Measurements from ENCODE around the gene MTMR2.
A peak's percentile ranks its signal among the peaks of the same experiment; 100 is the strongest.

MTMR2 gene

DNA sequence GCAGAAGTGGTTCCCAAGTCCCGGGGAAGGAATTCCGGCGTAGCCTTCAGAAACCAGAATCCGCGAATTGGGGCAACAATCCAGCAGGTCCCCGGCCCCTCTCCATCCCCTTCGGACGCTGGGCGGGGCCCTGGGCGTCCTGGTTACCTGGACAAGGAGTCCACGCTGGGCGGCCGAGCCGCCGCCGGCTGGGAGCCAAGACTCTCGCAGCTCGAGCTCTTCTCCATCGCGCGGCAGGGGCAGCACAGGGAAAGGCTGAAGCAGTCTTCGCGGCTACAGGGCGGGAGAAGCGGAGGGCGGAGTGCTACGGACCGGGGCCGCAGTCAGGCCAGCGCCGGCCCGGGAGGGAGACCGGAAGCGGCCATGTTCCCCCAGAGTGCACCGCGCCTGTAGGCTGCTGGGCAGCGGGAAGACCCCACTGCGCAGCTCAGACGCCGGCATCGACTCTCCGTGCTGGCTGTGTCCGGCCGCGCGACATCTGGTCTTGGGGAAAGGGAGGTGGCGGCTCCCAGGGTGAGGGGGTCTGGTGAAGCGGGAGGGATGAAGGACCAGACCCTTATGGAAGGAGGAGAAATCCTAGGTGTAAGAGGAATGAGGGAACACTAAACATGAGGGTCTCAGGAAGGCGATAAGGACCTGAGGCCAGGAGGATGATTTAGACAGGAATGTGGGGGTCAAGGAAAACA is at the start of gene MTMR2:
MTMR2 (minus strand) TSS at position 380 of the 686 bp plus-strand sequence; CDS start at position 227, 153 bp downstream.
- DNase-seq (ENCODE audit: low read depth in 2 of 2), result peak; percentile 11 to 17

DNA sequence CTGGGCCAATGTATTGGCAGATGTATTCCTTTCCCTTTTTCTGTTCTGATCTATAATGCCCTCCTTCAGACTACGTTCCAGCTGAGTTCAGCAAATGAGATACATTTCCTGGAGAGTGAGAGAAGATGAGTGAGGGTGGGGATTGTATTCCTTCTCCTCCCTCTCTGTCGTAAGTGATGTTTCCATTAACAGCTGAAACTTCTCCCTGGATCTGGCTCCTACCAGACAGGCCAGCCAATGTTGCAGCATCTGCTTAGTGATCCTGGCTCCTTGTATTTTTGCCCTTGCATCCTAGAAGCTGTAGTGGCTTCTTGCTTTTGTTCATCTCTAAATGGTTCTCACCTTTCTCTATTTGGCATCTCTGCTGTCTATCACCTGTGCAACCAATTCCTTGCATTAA is 48.2 kb upstream of the MTMR2 start:
- no peak for DNase-seq (ENCODE audit: low read depth in 2 of 2)

DNA sequence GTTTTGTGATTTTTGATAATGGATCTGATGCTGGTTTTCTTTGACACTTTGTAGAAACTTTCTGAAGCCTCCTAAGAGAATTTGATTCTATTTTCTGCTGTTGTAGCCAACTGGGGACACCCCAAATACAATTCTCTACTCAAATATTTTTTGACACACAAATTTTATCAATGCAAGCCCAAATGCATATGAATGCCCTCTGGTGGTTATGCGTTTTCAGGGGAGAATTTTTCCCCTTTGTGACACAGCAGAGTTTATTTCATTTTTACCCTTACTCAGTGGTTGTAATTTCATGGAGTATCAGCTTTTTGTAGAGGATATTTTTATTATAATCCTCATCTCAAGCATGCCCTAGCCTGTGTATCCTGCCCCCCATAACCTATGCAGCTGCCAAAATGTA is 44.7 kb upstream of the MTMR2 start:
- no peak for DNase-seq (ENCODE audit: low read depth in 2 of 2)

DNA sequence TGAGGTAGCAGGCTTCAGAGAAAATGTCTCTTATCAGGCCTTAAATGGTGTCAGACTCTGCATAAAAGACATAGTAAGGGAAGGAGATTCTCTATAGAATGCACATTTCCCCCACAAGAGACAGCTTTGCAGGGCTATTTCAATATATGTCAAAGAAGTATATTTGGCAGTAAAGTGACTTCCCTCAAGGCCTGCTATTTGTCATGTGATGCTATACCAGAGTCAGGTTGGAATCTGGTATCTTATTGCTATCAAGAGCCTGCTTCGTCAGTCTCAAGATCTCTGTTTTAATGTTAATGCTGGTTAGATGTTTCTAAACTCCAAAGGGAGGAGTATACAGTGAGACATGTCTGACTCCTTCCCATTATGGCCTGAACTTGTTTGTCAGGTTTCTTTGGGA is 40.4 kb upstream of the MTMR2 start:
- no peak for DNase-seq (ENCODE audit: low read depth in 2 of 2)

DNA sequence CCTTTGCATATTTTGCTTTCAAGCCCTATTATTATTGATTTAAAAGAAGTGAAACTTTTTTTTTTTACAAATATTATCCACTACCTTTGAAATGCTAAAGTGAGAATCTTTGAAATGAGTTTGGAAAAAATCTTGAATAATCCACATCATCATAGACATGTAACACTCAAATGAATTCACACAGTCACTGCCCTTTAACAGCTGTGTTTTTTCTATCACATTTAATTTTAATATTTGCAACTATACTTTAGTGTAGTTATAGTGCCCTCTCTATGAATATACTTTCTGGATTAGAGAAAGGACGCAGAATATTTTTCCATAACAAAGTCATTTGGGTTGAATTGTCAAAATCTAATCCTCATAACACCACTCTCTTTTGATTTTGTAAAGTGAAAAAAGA is 37.9 kb upstream of the MTMR2 start:
- no peak for DNase-seq (ENCODE audit: low read depth in 2 of 2)

DNA sequence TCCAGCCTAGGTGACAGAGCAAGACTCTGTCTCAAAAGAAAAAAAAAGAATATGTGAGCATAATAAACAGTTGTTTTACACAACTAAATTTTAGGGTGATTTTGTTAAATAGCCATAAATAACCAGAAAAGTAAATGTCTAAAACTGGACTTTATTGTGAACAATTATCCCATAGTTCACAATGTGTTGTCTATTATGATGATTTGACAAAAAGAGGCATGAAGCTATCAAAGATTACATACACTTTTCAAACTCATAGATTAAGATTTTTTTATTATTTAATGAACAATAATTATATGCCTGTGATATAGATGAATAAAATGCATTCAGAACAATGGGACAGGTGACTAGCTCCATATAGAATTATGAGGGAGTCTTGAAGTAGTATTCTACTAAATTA is 27.0 kb upstream of the MTMR2 start:
- DNase-seq (ENCODE audit: low read depth in 2 of 2), result no peak

DNA sequence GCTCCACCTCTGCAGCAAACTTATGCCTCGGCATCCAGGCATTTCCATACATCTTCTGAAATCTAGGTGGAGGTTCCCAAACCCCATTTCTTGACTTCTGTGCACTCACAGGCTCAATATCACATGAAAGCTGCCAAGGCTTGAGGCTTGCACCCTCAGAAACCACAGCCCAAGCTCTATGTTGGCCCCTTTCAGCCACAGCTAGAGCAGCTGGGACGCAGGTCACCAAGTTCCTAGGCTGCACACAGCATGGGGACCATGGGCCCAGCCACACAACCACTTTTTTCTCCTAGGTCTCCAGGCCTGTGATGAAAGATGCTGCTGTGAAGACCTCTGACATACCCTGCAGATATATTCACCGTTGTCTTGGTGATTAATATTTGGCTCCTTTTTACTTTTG is 24.7 kb upstream of the MTMR2 start:
- no peak for DNase-seq (ENCODE audit: low read depth in 2 of 2)

DNA sequence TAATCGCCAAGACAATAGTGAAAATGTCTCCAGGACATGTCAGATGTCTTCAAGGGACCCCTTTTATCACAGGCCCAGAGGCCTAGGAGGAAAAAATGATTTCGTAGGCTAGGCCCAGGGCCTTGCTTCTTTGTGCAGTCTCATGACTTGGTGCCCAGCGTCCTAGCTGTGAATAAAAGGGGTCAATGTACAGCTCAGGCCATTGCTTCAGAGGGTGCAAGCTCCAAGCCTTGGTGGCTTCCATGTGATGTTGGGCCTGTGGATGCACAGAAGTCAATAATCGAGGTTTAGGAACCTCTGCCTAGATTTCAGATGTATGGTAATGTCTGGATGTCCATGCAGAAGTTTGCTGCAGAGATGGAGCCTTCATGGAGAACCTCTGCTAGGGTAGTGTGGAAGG is 20.7 kb upstream of the MTMR2 start:
- no peak for DNase-seq (ENCODE audit: low read depth in 2 of 2)

DNA sequence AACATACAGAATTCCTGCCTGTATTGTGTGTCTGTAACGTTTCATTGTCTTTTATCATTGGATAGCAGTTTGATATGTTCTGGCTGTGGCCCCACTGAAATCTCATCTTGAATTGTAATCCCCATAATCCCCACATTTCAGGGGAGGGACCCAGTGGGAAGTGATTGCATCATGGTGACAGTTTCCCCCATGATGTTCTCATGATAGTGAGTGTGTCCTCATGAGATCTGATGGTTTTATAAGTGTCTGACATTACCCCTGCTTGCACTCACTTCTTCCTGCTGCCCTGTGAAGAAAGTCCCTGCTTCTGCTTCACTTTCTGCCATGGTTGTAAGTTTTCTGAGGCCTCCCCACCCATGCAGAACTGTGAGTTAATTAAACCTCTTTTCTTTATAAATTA is 19.6 kb upstream of the MTMR2 start:
- no peak for DNase-seq (ENCODE audit: low read depth in 2 of 2)

DNA sequence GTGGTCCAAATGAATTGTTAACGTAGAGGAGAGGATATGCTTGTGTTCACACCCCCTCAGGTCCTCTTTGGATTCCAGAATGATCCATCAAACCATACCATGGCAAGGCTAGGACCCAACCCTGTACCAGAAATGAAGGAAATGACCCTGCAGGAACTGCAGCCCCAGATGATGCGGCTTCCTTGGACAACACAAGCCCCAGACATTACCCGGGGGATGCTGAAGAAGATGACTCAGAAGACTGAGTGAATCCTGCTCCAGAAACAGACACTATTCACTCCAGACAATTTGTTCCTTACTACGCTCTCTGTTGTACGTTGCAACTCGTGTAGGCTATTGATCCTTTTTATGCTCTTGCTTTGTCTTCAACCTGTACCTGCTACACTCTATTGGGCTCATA is 15.2 kb upstream of the MTMR2 start:
- no peak for DNase-seq (ENCODE audit: low read depth in 2 of 2)

DNA sequence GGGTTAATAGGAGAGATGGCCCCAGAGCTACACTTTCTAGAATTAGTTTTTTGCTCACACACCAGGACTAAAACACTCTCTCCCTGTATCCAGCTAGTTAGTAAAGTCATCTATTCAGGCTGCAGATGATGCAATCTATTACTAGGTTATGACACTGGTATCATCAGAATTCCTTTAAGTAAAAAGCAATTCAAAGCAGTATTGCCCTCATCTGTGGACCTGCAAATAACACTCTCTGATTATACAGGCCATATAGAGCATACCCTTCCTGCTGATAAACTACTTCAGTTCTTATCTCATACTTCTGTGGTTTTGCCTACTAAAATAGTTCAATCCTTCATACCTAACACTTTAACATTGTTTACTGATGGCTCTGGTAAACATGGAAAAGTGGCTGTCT is 13.5 kb upstream of the MTMR2 start:
- no peak for DNase-seq (ENCODE audit: low read depth in 2 of 2)

DNA sequence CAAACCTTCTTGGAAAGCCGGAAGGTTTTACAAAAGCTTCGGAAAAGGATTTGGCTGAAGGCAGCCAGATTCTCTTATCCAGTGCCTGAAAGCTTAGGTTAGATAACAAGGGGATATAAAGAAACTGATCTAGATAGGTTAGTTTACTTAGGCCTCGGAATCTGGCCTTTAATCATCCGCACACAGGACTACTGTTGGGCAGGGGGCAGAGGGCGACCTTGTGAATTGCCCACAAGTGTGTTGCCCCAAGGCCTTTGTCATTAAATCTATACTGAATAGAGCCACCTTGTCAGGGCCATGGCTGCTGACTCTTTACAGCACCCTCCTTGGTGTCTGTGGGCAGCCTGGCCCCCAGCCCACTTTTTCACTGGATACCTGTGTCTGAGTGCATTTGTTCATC is 9.7 kb upstream of the MTMR2 start:
- DNase-seq (ENCODE audit: low read depth in 2 of 2), result no peak

DNA sequence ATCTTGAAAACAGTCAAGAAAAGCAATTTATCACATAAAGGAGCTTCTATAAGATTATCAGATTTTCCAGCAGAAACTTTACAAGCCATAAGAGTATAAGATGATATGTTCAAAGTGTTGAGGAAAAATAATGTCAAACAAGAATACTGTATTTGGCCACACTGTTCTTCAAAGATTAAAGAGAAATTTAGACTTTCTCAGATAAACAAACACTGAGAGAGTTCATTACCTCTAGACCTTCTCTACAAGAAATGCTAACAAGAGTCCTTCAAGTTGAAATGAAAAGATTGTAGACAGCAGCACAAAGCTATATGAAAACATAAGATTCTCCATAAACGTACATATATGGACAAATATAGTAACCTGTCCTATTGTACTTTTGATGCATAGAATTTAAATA is 8.0 kb upstream of the MTMR2 start:
- no peak for DNase-seq (ENCODE audit: low read depth in 2 of 2)

DNA sequence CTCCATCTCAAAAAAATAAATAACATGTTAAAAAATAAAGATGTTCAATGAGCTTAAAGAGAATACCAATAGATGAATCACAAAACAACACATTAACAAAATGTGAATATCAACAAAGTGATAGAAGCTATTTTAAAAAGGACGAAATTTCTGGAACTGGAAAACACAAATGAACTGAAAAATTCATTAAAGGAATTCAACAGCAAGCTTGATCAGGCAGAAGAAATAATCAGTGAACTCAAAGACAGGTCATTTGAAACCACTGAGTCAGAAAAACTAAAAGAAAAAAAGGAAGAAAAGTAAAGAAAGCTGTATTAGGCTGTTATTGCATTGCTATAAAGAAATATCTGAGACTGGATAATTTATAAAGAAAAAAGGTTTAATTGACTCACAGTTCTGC is 7.0 kb upstream of the MTMR2 start:
- no peak for DNase-seq (ENCODE audit: low read depth in 2 of 2)

DNA sequence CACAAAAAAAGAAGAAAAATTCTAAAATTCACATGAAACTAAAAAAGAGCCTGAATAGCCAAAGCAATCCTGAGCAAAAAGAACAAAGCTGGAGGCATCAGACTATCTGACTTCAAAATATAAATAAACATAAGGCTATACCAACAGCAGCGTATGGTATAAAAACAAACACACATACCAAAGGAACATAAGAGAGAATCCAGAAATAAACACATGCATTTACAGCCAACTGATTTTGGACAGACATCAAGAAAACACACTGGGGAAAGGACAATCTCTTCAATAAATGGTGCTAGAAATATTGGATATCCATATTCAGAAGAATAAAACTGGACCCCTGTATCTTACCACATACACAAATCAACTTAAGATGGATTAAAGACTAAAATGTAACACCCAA is 2.8 kb upstream of the MTMR2 start:
- no peak for DNase-seq (ENCODE audit: low read depth in 2 of 2)

DNA sequence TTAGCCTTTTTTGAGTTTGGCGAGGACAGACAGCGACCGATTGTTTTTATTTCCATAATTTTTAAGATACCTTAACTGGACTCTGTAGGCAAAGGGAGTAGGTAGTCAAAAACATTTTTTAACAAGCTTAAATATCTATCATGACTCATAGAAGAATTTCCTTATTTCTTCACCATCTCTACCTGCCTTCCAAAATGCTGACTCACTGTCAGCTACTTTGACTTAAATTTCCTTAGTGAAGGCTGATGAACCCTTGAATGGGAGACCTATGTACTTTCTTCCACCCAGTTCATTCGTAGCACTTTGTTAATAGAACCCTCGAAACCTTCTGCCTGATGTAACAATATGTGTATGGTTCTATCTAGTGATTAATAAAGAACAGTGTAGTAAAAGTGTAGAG is 1.1 kb upstream of the MTMR2 start:
- DNase-seq (ENCODE audit: low read depth in 2 of 2), result no peak

DNA sequence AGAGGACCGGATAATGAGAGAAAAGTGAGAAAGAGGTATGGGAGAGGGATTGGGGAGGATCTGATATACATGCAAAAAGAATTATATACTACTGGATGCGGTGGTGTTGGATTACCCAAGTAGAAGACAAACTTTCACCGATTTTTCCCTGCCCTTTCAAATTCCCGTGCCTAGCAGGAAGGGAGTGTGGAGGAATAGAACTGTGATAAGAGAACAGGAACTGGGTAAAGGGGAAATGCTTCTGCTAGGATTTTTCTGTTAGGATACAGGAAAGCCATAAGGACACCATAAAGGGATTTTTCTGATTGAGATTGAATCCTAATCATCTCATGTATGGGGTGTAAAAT is 480 bp upstream of the MTMR2 start:
- no peak for DNase-seq (ENCODE audit: low read depth in 2 of 2)

DNA sequence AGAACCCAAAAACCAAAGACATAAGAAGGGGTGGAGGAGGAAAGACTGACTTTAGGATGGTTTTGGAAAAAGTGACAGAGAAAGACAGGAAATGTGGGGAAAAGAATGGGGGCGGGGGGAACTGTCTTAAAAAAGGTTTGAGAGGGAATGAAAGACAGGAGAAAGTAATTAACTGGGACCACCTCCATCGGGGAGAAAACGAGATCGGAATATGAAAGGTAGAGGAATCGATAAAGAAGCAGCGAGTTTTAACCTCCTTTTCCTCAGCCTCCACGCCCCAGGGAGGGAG is 524 bp downstream of the MTMR2 start:
- no peak for DNase-seq (ENCODE audit: low read depth in 2 of 2)

DNA sequence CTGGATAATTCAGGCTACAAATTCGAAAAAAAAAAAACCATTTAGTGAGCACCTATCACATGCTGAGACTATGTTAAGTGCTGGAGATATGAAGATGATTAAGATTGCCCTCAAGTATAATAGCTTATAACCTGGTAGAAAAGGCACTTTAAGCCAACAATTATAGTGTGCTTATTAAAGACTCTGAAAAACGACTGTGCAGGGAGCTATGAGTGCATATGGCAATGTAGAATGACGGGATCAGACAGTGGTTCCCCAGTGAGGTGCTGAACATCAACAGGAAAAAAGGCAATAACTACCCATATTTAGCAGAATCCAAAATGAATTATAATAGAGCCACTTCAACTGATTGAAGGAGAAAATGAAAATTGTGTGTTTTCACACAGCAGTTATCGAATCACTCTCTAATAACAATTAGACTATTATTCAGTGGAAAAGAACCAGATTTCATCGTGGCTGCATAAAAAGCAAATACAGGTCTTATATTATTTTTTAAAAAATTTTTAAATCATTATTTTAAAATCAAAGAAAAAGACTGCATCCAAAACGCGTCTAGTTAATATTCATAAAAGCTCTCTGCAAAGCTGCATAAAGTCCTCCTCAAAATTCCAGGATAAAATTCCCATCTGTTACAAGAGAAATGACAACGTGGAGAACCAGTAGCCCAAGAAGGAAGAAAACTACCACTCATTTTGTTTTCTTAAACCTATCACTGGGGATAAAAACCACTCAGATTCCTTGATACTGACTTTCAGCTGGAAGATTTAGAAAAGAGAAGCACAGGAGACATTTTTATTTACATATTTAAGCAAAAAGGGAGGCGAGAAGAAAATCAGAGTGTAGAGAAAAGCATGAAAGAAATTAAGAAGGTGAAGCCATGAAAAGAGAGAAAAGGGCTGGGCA is 1.1 kb downstream of the MTMR2 start:
- DNase-seq (ENCODE audit: low read depth in 2 of 2), result no peak

DNA sequence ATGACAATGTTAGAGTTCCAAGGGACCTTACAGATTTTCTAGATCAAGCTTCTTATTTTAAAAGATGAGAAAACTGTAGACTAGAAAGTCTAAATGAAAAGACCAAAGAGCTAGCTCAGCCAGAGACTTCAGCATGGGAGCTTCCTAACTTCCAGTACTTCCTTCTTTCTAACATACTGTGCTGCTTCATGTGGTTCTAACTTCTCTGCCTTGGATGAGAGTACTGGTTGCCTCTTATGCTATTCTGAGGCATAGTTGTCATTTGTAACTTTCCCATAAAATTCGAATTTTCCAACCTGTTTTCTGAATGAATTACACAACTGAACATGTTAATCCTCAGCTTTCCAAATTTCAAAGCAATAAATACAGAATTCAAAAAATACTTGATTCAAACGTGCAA is 1.8 kb downstream of the MTMR2 start:
- DNase-seq (ENCODE audit: low read depth in 2 of 2), result no peak

DNA sequence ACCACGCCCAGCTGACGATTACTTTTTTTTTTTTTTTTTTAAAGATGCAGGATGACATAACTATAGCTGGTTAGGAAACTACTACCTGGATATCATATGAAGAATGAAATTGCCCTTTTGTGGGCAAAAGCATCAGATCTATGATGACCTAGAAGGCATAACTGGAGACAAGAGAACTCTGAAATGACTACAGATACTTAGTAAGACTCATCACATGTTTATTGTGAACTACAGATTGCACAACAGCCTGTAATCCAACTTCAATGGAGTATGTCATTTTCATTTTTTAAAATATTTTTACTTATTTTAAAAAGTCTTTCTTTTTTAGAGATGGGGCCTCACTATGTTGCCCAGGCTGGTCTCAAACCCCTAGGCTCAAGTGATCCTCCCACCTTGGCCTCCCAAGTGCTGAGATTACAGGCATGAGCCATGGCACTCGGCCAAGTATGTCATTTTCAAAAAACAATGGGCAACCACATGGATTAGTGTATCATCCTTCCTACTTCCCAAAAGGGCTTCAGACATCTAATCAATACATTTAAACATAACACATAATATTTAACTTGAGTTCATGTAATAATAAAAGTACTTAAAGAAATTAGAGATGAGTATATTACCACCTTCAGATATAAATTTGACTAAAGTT is 3.3 kb downstream of the MTMR2 start:
- DNase-seq (ENCODE audit: low read depth in 2 of 2), result no peak

DNA sequence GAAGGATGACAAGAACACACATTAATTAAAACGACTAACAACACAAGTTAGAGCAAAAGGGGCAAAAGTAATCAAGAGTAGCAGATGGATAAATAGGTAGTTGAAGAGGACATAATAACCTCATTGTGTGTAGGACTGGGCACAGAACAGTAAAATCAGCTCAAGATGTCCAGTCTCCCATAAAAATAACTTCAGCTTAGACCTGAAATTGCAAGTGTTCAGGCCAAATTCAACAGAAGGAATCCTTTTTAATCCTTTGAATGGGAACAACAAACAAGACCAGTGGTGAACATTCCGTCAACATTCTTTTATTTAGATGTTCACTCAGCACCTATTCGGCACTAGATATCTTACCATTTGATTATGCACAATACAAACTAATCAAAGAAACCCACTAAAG is 4.4 kb downstream of the MTMR2 start:
- DNase-seq (ENCODE audit: low read depth in 2 of 2), result no peak

DNA sequence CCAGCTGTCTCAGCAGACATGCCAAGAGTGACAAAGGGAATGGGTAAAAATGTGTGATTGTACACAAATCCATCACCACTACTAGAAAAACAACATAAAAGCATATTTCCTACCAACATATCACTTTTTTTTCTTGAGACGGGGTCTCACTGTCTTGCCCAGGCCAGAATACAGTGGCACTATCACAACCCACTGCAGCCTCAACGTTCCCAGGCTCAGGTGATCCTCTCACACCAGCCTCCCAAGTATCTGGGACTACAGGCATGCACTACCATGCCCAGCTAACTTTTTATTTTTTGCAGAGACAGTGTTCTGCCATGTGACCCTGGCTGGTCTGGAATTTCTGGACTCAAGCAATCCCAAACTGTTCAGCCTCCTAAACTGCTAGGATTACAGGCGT is 5.2 kb downstream of the MTMR2 start:
- DNase-seq (ENCODE audit: low read depth in 2 of 2), result no peak

Data from stimulated activated CD4-positive, alpha-beta T cell treated with anti-CD3 and anti-CD28 coated beads, Interleukin-1b, Interleukin-23, amount 100 ng/mL, for 1 hour (primary cell).